PC-9 (cell line): ENCODE results near the gene NDUFB8. TPM values are rescaled to one million over a fixed set of nuclear protein-coding genes. Genes with fewer than 3 reads are reported as not detected.

Source experiments
- BruUV-seq: library from RNA; stranded (reverse); fragments of 400-500 nt; replicated peaks from 2 replicates; lab custom pipeline; 2021; lab: Mats Ljungman, UMichigan
- CTCF ChIA-PET: fragments of 300-600 bp; sonication (Branson Sonifier 250); formaldehyde crosslinking; loops from one replicate; lab custom pipeline; 2022; ENCODE audit warnings: antibody characterized with exemption; lab: Charles Lee
- POLR2A ChIA-PET: fragments of 300-600 bp; sonication (Branson Sonifier 250); formaldehyde crosslinking; loops from one replicate; lab custom pipeline; 2022; ENCODE audit warnings: antibody characterized with exemption; ENCODE audit not compliant: unreplicated experiment; lab: Charles Lee
- DNase-seq, 2 experiments: peaks; one replicate each; pipeline versions ENCODE4 v3.0.0 to v3.0.0-alpha.2; 2015 to 2022; ENCODE audit warnings: mixed read lengths in 1 of 2
- H2AFZ ChIP-seq: fragments of 200-600 bp; sonication (generic); 2 replicates; pipeline ENCODE4 v1.8.1; 2017; ENCODE audit warnings: antibody characterized with exemption
- H3F3A ChIP-seq: fragments of 200-600 bp; sonication (generic); 2 replicates; pipeline ENCODE4 v1.8.1; 2017; ENCODE audit warnings: antibody characterized with exemption, mild to moderate bottlenecking, low read depth; ENCODE audit not compliant: insufficient read depth
- H3K27ac ChIP-seq: fragments of 200-600 bp; sonication (generic); 2 replicates; pipeline ENCODE4 v1.6.1; 2016; ENCODE audit warnings: mixed run types
- H3K27me3 ChIP-seq: fragments of 200-600 bp; sonication (generic); 2 replicates; pipeline ENCODE4 v1.6.1; 2016; ENCODE audit warnings: low read depth, mixed run types; ENCODE audit not compliant: insufficient read depth
- H3K36me3 ChIP-seq: fragments of 200-600 bp; sonication (generic); 2 replicates; pipeline ENCODE4 v1.6.1; 2016; ENCODE audit warnings: low read depth, mixed run types
- H3K4me1 ChIP-seq: fragments of 200-600 bp; sonication (generic); replicated peaks from 2 replicates; pipeline ENCODE4 v1.6.1; 2016; ENCODE audit warnings: mixed run types; ENCODE audit not compliant: insufficient read depth
- H3K4me2 ChIP-seq: fragments of 200-600 bp; sonication (generic); 2 replicates; pipeline ENCODE4 v1.6.1; 2017; ENCODE audit warnings: mixed run types
- H3K4me3 ChIP-seq: fragments of 200-600 bp; sonication (generic); 2 replicates; pipeline ENCODE4 v1.6.1; 2016; ENCODE audit warnings: mixed run types
- H3K79me2 ChIP-seq: fragments of 200-600 bp; sonication (generic); 2 replicates; pipeline ENCODE4 v1.6.1; 2017; ENCODE audit warnings: low read depth, mixed run types
- H3K9me2 ChIP-seq: fragments of 200-600 bp; sonication (generic); 2 replicates; pipeline ENCODE4 v1.8.1; 2017; ENCODE audit warnings: mild to moderate bottlenecking; ENCODE audit not compliant: insufficient read depth
- H3K9me3 ChIP-seq: fragments of 200-600 bp; sonication (generic); 2 replicates; pipeline ENCODE4 v1.8.1; 2016; ENCODE audit warnings: low read depth; ENCODE audit not compliant: insufficient read depth
- H4K20me1 ChIP-seq: fragments of 200-600 bp; sonication (generic); 2 replicates; pipeline ENCODE4 v1.8.1; 2017; ENCODE audit not compliant: insufficient read depth
- CTCF ChIP-seq: fragments of 200-600 bp; sonication (generic); conservative IDR thresholded peaks from 2 replicates; pipeline ENCODE4 v1.6.1; 2017; ENCODE audit warnings: mixed run types, antibody characterized with exemption, mild to moderate bottlenecking, moderate library complexity
- EZH2 ChIP-seq: fragments of 200-600 bp; sonication (generic); IDR thresholded peaks from 2 replicates; pipeline ENCODE4 v1.8.0; 2017; ENCODE audit warnings: antibody characterized with exemption, low read depth
- intact Hi-C: fragments of 100-400 bp; cut with micrococcal nuclease; formaldehyde crosslinking; loops from one replicate; pipeline ENCODE4 v1.10.0; 2022; ENCODE audit not compliant: unreplicated experiment
- total RNA-seq: library from RNA; stranded (reverse); gene quantifications from 2 replicates; pipeline ENCODE4 v1.2.3, GENCODE V29; 2021

Gene NDUFB8
- total RNA-seq, 1 experiment from 2014 or later, result 86.0 TPM

GRCh38 chr10:100568912-100569311, 39.2 kb upstream of the NDUFB8 start:
- H3K27me3 ChIP-seq, result peaks cover 75% of the 10 kb centered on the region
- H3K79me2 ChIP-seq, result no peaks in the 10 kb centered on the region
- POLR2A ChIA-PET, result no interaction called here
- H4K20me1 ChIP-seq, result no peaks in the 10 kb centered on the region
- H3K4me1 ChIP-seq, result no peaks in the 10 kb centered on the region
- intact Hi-C loops, result no loop called here
- no peak overlapping the region for H3K4me3 ChIP-seq
- no peak overlapping the region for H2AFZ ChIP-seq
- no peaks in the 10 kb centered on the region for H3F3A ChIP-seq
- CTCF ChIA-PET, result no interaction called here
- BruUV-seq, result no TSS peak
- no peaks in the 10 kb centered on the region for H3K36me3 ChIP-seq
- no peaks in the 10 kb centered on the region for H3K9me3 ChIP-seq
- H3K9me2 ChIP-seq, result no peaks in the 10 kb centered on the region
- no peak overlapping the region for H3K4me2 ChIP-seq
- H3K27ac ChIP-seq, result no peak overlapping the region
- TF ChIP-seq EZH2 (no peak), CTCF (no peak)
- no peak for DNase-seq

- Histone ChIP-seq H3K4me3 (no peak overlapping the region), H3K4me1 (no peaks in the 10 kb centered on the region), H3K79me2 (no peaks in the 10 kb centered on the region), H3F3A (no peaks in the 10 kb centered on the region), H3K27me3 (peaks cover 65% of the 10 kb centered on the region), H3K9me2 (no peaks in the 10 kb centered on the region), H3K27ac (no peak overlapping the region), H4K20me1 (no peaks in the 10 kb centered on the region), H2AFZ (no peak overlapping the region), H3K4me2 (no peak overlapping the region), H3K9me3 (no peaks in the 10 kb centered on the region), H3K36me3 (no peaks in the 10 kb centered on the region)
- no TSS peak for BruUV-seq
- DNase-seq, result no peak
- TF ChIP-seq EZH2 (no peak), CTCF (no peak)
- ChIA-PET CTCF (no interaction called here), POLR2A (no interaction called here)
- intact Hi-C loops, result no loop called here
Observed at GRCh38 chr10:100567826-100568225, 38.2 kb upstream of the NDUFB8 start.

GRCh38 chr10:100567249-100567648, 37.6 kb upstream of the NDUFB8 start:
- H3K27ac ChIP-seq, result no peak overlapping the region
- H4K20me1 ChIP-seq, result no peaks in the 10 kb centered on the region
- H3K36me3 ChIP-seq, result no peaks in the 10 kb centered on the region
- intact Hi-C loops, result no loop called here
- no peak for DNase-seq
- no peaks in the 10 kb centered on the region for H3K9me3 ChIP-seq
- TF ChIP-seq CTCF (no peak), EZH2 (no peak)
- BruUV-seq, result no TSS peak
- H3K27me3 ChIP-seq, result peaks cover 60% of the 10 kb centered on the region
- H3K79me2 ChIP-seq, result no peaks in the 10 kb centered on the region
- H3K4me2 ChIP-seq, result no peak overlapping the region
- H3K4me3 ChIP-seq, result no peak overlapping the region
- ChIA-PET POLR2A (no interaction called here), CTCF (no interaction called here)
- H3K9me2 ChIP-seq, result no peaks in the 10 kb centered on the region
- H3K4me1 ChIP-seq, result no peaks in the 10 kb centered on the region
- H3F3A ChIP-seq, result no peaks in the 10 kb centered on the region
- no peak overlapping the region for H2AFZ ChIP-seq
